ENCODE results near the gene FOSL2. TPM values are rescaled to one million over a fixed set of nuclear protein-coding genes. Genes with fewer than 3 reads are reported as not detected.

FOSL2 gene
- total RNA-seq, 2 donors from 2014 or later: 1.4 to 3.8 TPM

DNA sequence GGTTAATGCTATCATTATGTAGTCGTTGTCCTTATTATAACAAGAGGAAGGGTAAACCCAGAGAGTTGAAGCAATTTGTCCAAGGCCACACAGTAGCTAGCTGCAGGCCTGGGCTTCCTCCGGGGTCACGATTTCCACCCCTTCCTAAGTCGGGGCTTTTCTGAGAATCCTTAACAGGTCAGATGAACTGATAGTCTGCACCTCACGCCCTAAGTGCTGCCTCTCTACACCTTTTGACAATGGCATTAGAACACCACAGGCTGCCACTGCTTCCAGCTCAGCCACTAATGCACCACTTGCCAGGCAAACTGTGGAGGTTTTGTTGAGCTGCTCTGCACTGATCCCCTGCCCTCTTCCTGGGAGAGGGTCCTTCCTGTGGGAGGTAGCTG is 37.7 kb downstream of the FOSL2 start:
- H3K27ac Mint-ChIP-seq: no peak overlapping the region
- H3K36me3 Mint-ChIP-seq (ENCODE audit: low read depth): no peaks in the 10 kb centered on the region
- TF ChIP-seq, protein P1, sequence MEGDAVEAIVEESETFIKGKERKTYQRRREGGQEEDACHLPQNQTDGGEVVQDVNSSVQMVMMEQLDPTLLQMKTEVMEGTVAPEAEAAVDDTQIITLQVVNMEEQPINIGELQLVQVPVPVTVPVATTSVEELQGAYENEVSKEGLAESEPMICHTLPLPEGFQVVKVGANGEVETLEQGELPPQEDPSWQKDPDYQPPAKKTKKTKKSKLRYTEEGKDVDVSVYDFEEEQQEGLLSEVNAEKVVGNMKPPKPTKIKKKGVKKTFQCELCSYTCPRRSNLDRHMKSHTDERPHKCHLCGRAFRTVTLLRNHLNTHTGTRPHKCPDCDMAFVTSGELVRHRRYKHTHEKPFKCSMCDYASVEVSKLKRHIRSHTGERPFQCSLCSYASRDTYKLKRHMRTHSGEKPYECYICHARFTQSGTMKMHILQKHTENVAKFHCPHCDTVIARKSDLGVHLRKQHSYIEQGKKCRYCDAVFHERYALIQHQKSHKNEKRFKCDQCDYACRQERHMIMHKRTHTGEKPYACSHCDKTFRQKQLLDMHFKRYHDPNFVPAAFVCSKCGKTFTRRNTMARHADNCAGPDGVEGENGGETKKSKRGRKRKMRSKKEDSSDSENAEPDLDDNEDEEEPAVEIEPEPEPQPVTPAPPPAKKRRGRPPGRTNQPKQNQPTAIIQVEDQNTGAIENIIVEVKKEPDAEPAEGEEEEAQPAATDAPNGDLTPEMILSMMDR (conservative IDR thresholded peaks at IDR 0.05): no peak
- H3K4me1 Mint-ChIP-seq: peaks cover 14% of the 10 kb centered on the region
- H3K9ac ChIP-seq (ENCODE audit: extremely low read depth, low read length, poor library complexity, severe bottlenecking): no peak overlapping the region
- H3K9me3 ChIP-seq (ENCODE audit: control insufficient read depth, low read length): peaks cover 8% of the 10 kb centered on the region
- WGBS, 2 experiments (ENCODE audit: insufficient coverage in 1 of 2, insufficient read length in 1 of 2): 85 to 86% methylated on average over 5 of the region's 5 CpGs
- H3K27me3 Mint-ChIP-seq (ENCODE audit: insufficient read depth): no peaks in the 10 kb centered on the region
- peaks cover 15% of the 10 kb centered on the region for H3K9me3 Mint-ChIP-seq
- H3K27ac ChIP-seq (ENCODE audit: low read depth, low read length): no peak overlapping the region
- H3K36me3 ChIP-seq (ENCODE audit: control insufficient read depth, insufficient read depth, low read length): no peaks in the 10 kb centered on the region
- no peak overlapping the region for H3K4me3 Mint-ChIP-seq
- peaks cover 14% of the 10 kb centered on the region for H3K4me1 ChIP-seq (ENCODE audit: control insufficient read depth, insufficient read depth, low read length)
- H3K4me3 ChIP-seq (ENCODE audit: low read length): no peak overlapping the region
- H3K27me3 ChIP-seq (ENCODE audit: control insufficient read depth, insufficient read depth, low read length, poor library complexity, severe bottlenecking): no peaks in the 10 kb centered on the region
- DNase-seq: no peak

- Histone ChIP-seq H3K36me3 (ENCODE audit: control insufficient read depth, insufficient read depth, low read length) (no peaks in the 10 kb centered on the region), H3K4me1 (ENCODE audit: control insufficient read depth, insufficient read depth, low read length) (peaks cover 14% of the 10 kb centered on the region), H3K27me3 (ENCODE audit: control insufficient read depth, insufficient read depth, low read length, poor library complexity, severe bottlenecking) (no peaks in the 10 kb centered on the region), H3K4me3 (ENCODE audit: low read length) (no peak overlapping the region), H3K9me3 (ENCODE audit: control insufficient read depth, low read length) (peaks cover 8% of the 10 kb centered on the region), H3K27ac (ENCODE audit: low read depth, low read length) (no peak overlapping the region), H3K9ac (ENCODE audit: extremely low read depth, low read length, poor library complexity, severe bottlenecking) (no peak overlapping the region)
- Mint-ChIP-seq H3K9me3 (peaks cover 15% of the 10 kb centered on the region), H3K4me1 (peaks cover 17% of the 10 kb centered on the region), H3K36me3 (ENCODE audit: low read depth) (no peaks in the 10 kb centered on the region), H3K4me3 (no peak overlapping the region), H3K27ac (peak overlapping the region; percentile 17), H3K27me3 (ENCODE audit: insufficient read depth) (no peaks in the 10 kb centered on the region)
- DNase-seq: peak; percentile 67
- TF ChIP-seq, protein P1 (conservative IDR thresholded peaks at IDR 0.05): no peak
- 60 to 70% methylated on average over 1 to 6 of the region's 6 CpGs for WGBS, 2 experiments (ENCODE audit: insufficient coverage in 1 of 2, insufficient read length in 1 of 2)
These were observed 38.2 kb downstream of the FOSL2 start for GRCh38 chr2:28430788-28431418.

DNA sequence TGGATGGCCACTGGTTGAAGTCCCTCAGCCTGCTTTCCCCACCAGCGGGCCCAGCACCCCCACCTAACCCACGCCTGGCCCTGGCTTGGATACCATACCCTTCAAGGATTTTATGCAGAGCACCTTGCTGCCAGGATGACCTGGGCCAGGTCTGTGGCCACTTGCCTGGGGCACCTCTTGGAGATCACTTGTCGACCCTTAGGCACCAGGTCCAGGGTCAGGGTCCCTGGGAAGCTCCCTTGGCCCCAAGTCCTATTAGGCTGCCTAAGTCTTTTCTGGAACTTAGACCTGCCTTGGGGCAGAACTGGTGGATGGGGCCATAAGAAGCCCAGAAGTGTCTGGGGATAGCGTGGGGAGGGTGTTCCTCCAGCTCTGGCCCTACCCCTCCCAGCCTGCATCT is 39.1 kb downstream of the FOSL2 start:
- WGBS, 2 experiments (ENCODE audit: insufficient coverage in 1 of 2, insufficient read length in 1 of 2): 95 to 97% methylated on average over 4 of the region's 4 CpGs
- H3K27ac ChIP-seq (ENCODE audit: low read depth, low read length): no peak overlapping the region
- no peak overlapping the region for H3K4me3 ChIP-seq (ENCODE audit: low read length)
- H3K4me3 Mint-ChIP-seq: no peak overlapping the region
- H3K36me3 ChIP-seq (ENCODE audit: control insufficient read depth, insufficient read depth, low read length): no peaks in the 10 kb centered on the region
- H3K27me3 Mint-ChIP-seq (ENCODE audit: insufficient read depth): no peaks in the 10 kb centered on the region
- DNase-seq: no peak
- H3K9ac ChIP-seq (ENCODE audit: extremely low read depth, low read length, poor library complexity, severe bottlenecking): no peak overlapping the region
- H3K4me1 ChIP-seq (ENCODE audit: control insufficient read depth, insufficient read depth, low read length): peaks cover 14% of the 10 kb centered on the region
- H3K4me1 Mint-ChIP-seq: peaks cover 18% of the 10 kb centered on the region
- H3K27ac Mint-ChIP-seq: no peak overlapping the region
- TF ChIP-seq, protein P1 (conservative IDR thresholded peaks at IDR 0.05): no peak
- H3K36me3 Mint-ChIP-seq (ENCODE audit: low read depth): no peaks in the 10 kb centered on the region
- peaks cover 15% of the 10 kb centered on the region for H3K9me3 Mint-ChIP-seq
- no peaks in the 10 kb centered on the region for H3K27me3 ChIP-seq (ENCODE audit: control insufficient read depth, insufficient read depth, low read length, poor library complexity, severe bottlenecking)
- H3K9me3 ChIP-seq (ENCODE audit: control insufficient read depth, low read length): peaks cover 8% of the 10 kb centered on the region

All from endodermal cell (in vitro differentiated cells).